Neural cell (in vitro differentiated cells): ENCODE data around the gene KDM3B. TPM values are rescaled to one million over a fixed set of nuclear protein-coding genes. Genes with fewer than 3 reads are reported as not detected.

Source experiments
- H2AFZ ChIP-seq: fragments of 200-600, 300-800 bp; sonication (generic), shearing (Covaris generic); 2 replicates; pipeline ENCODE4 v1.6.0; 2014; ENCODE audit warnings: low read depth, mild to moderate bottlenecking, antibody characterized with exemption, low read length, moderate library complexity
- H3F3A ChIP-seq: fragments of 200-600 bp; shearing (Covaris generic); 2 replicates; pipeline ENCODE4 v1.6.1; 2016; ENCODE audit warnings: mild to moderate bottlenecking, moderate library complexity, mixed read lengths, antibody characterized with exemption, low read length; ENCODE audit not compliant: insufficient read depth, poor library complexity, severe bottlenecking
- H3K27ac ChIP-seq: fragments of 200-600, 300-800 bp; sonication (generic), shearing (Covaris generic); 2 replicates; pipeline ENCODE4 v1.5.1; 2014; ENCODE audit warnings: mild to moderate bottlenecking, low read length, moderate library complexity
- H3K27me3 ChIP-seq: fragments of 300-800, 200-600 bp; sonication (generic), shearing (Covaris generic); 2 replicates; pipeline ENCODE4 v1.6.0; 2014; ENCODE audit warnings: mild to moderate bottlenecking, low read depth, low read length, moderate library complexity; ENCODE audit not compliant: insufficient read depth
- H3K36me3 ChIP-seq: fragments of 300-800, 200-600 bp; sonication (generic), shearing (Covaris generic); 2 replicates; pipeline ENCODE4 v1.5.1; 2014; ENCODE audit warnings: mild to moderate bottlenecking, antibody characterized with exemption, low read length, moderate library complexity; ENCODE audit not compliant: insufficient read depth
- H3K4me2 ChIP-seq: fragments of 300-800, 200-600 bp; sonication (generic), shearing (Covaris generic); 2 replicates; pipeline ENCODE4 v1.6.0; 2014; ENCODE audit warnings: mild to moderate bottlenecking, low read length
- H3K4me3 ChIP-seq: fragments of 300-800, 200-600 bp; sonication (generic), shearing (Covaris generic); 2 replicates; pipeline ENCODE4 v1.5.1; 2014; ENCODE audit warnings: mild to moderate bottlenecking, low read length, moderate library complexity
- H3K79me2 ChIP-seq: fragments of 200-600 bp; shearing (Covaris generic); replicated peaks from 2 replicates; pipeline ENCODE4 v1.6.0; 2014; ENCODE audit warnings: mild to moderate bottlenecking, low read length, moderate library complexity; ENCODE audit not compliant: insufficient read depth
- H3K9ac ChIP-seq: fragments of 300-800, 200-600 bp; sonication (generic), shearing (Covaris generic); 2 replicates; pipeline ENCODE4 v1.6.1; 2016; ENCODE audit warnings: mild to moderate bottlenecking, low read length, mixed read lengths
- H3K9me2 ChIP-seq: fragments of 200-600 bp; shearing (Covaris generic); 2 replicates; pipeline ENCODE4 v1.6.1; 2016; ENCODE audit warnings: mild to moderate bottlenecking, low read length, mixed read lengths; ENCODE audit not compliant: insufficient read depth
- H3K9me3 ChIP-seq: fragments of 200-600, 300-800 bp; sonication (generic), shearing (Covaris generic); 2 replicates; pipeline ENCODE4 v1.6.1; 2016; ENCODE audit warnings: mild to moderate bottlenecking, mixed run types, low read length, moderate library complexity, mixed read lengths
- H4K20me1 ChIP-seq: fragments of 200-600 bp; shearing (Covaris generic); 2 replicates; pipeline ENCODE4 v1.6.1; 2016; ENCODE audit warnings: mild to moderate bottlenecking, mixed run types; ENCODE audit not compliant: insufficient read depth
- EP300 ChIP-seq: fragments of 450-650 bp; conservative IDR thresholded peaks from 2 replicates; pipeline ENCODE4 v1.6.1; 2014; ENCODE audit warnings: antibody characterized with exemption, mild to moderate bottlenecking, moderate library complexity; ENCODE audit not compliant: poor library complexity, severe bottlenecking
- EZH2 ChIP-seq: fragments of 200-600, 300-800 bp; shearing (Covaris generic), sonication (generic); IDR thresholded peaks from 2 replicates; pipeline ENCODE4 v1.6.1; 2014; ENCODE audit warnings: antibody characterized with exemption, low read length, borderline replicate concordance, mild to moderate bottlenecking; ENCODE audit not compliant: insufficient read depth, poor library complexity, severe bottlenecking
- MXI1 ChIP-seq: fragments of 450-650 bp; conservative IDR thresholded peaks from 2 replicates; pipeline ENCODE4 v1.6.1; 2014; ENCODE audit warnings: antibody characterized with exemption, mild to moderate bottlenecking; ENCODE audit not compliant: poor library complexity, severe bottlenecking
- POLR2AphosphoS5 ChIP-seq: IDR thresholded peaks from 2 replicates; pipeline ENCODE4 v1.6.1; 2012
- RAD21 ChIP-seq: fragments of 450-650 bp; conservative IDR thresholded peaks from 2 replicates; pipeline ENCODE4 v1.6.1; 2014; ENCODE audit warnings: antibody characterized with exemption, mild to moderate bottlenecking, moderate library complexity
- SMC3 ChIP-seq: fragments of 450-650 bp; conservative IDR thresholded peaks from 2 replicates; pipeline ENCODE4 v1.6.1; 2014; ENCODE audit warnings: antibody characterized with exemption, mild to moderate bottlenecking, moderate library complexity; ENCODE audit not compliant: poor library complexity
- TAF1 ChIP-seq: IDR thresholded peaks from 2 replicates; pipeline ENCODE4 v1.6.1; 2012; ENCODE audit warnings: low read depth
- polyA plus RNA-seq: library from polyadenylated mRNA; depleted of rRNA; stranded (reverse); fragments of >200 nt; gene quantifications from 2 replicates; pipeline ENCODE4 v1.2.3, GENCODE V29; 2014
- TF ChIP-seq, protein P1 (sequence below): fragments of 450-650 bp; IDR thresholded peaks from 2 replicates; pipeline ENCODE4 v1.5.1; 2014; ENCODE audit warnings: antibody characterized with exemption, mild to moderate bottlenecking, moderate library complexity; ENCODE audit not compliant: poor library complexity, severe bottlenecking
- TF ChIP-seq, protein P2 (sequence below): IDR thresholded peaks from 2 replicates; pipeline ENCODE4 v1.6.1; 2012; ENCODE audit warnings: borderline replicate concordance

The KDM3B gene
- polyA plus RNA-seq, 1 donor from 2014 or later, result 58.7 TPM

DNA sequence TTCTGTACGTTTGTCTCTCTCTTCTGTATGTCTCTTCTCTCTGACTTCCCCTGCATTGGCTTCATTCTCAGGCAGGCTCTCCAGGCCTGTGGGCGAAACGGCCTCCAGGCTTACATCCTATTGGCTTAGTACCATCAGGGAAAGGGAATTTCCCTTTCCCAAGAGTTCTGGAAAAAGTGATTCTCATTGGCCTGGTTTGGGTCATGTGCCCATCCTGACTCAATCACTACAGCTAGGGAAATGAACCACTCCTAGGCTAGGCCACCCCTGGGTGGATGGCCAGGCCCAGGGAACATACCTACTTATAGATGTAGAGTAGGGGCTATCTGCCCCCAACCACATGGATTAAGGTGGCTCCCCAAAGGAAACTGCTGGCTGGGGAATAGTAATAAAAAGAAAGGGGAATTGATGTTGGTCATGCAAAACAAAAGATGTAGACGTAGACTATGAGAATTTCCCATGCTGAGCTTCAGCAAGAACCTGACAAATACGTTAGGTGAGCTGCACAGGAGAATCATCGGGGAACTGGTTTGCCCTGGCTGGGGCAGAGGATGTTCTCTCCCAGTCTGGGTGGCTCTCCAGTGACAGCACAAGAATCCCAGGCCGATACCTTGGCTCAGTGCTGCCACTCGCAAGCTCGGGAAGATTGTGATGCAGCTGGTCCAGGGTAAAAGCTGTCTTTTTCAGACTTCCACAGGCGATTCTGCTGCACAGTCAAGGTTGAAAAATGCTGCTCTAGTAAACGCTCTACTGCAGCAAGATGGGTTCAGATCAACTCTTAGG lies 109.0 kb downstream of the KDM3B start:
- Histone ChIP-seq H4K20me1 (peaks cover 4% of the 10 kb centered on the region), H3F3A (no peaks in the 10 kb centered on the region), H3K9me3 (no peaks in the 10 kb centered on the region), H3K9me2 (no peaks in the 10 kb centered on the region), H3K27ac (no peak overlapping the region), H3K36me3 (no peaks in the 10 kb centered on the region), H3K9ac (no peak overlapping the region), H2AFZ (no peak overlapping the region), H3K79me2 (no peaks in the 10 kb centered on the region), H3K27me3 (peaks cover 9% of the 10 kb centered on the region), H3K4me2 (no peak overlapping the region), H3K4me3 (no peak overlapping the region)
- TF ChIP-seq EP300 (no peak), TAF1 (no peak), EZH2 (no peak), MXI1 (no peak), SMC3 (no peak)
- TF ChIP-seq, protein P1, sequence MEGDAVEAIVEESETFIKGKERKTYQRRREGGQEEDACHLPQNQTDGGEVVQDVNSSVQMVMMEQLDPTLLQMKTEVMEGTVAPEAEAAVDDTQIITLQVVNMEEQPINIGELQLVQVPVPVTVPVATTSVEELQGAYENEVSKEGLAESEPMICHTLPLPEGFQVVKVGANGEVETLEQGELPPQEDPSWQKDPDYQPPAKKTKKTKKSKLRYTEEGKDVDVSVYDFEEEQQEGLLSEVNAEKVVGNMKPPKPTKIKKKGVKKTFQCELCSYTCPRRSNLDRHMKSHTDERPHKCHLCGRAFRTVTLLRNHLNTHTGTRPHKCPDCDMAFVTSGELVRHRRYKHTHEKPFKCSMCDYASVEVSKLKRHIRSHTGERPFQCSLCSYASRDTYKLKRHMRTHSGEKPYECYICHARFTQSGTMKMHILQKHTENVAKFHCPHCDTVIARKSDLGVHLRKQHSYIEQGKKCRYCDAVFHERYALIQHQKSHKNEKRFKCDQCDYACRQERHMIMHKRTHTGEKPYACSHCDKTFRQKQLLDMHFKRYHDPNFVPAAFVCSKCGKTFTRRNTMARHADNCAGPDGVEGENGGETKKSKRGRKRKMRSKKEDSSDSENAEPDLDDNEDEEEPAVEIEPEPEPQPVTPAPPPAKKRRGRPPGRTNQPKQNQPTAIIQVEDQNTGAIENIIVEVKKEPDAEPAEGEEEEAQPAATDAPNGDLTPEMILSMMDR, result no peak
- TF ChIP-seq, protein P2, sequence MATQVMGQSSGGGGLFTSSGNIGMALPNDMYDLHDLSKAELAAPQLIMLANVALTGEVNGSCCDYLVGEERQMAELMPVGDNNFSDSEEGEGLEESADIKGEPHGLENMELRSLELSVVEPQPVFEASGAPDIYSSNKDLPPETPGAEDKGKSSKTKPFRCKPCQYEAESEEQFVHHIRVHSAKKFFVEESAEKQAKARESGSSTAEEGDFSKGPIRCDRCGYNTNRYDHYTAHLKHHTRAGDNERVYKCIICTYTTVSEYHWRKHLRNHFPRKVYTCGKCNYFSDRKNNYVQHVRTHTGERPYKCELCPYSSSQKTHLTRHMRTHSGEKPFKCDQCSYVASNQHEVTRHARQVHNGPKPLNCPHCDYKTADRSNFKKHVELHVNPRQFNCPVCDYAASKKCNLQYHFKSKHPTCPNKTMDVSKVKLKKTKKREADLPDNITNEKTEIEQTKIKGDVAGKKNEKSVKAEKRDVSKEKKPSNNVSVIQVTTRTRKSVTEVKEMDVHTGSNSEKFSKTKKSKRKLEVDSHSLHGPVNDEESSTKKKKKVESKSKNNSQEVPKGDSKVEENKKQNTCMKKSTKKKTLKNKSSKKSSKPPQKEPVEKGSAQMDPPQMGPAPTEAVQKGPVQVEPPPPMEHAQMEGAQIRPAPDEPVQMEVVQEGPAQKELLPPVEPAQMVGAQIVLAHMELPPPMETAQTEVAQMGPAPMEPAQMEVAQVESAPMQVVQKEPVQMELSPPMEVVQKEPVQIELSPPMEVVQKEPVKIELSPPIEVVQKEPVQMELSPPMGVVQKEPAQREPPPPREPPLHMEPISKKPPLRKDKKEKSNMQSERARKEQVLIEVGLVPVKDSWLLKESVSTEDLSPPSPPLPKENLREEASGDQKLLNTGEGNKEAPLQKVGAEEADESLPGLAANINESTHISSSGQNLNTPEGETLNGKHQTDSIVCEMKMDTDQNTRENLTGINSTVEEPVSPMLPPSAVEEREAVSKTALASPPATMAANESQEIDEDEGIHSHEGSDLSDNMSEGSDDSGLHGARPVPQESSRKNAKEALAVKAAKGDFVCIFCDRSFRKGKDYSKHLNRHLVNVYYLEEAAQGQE, result no peak

DNA sequence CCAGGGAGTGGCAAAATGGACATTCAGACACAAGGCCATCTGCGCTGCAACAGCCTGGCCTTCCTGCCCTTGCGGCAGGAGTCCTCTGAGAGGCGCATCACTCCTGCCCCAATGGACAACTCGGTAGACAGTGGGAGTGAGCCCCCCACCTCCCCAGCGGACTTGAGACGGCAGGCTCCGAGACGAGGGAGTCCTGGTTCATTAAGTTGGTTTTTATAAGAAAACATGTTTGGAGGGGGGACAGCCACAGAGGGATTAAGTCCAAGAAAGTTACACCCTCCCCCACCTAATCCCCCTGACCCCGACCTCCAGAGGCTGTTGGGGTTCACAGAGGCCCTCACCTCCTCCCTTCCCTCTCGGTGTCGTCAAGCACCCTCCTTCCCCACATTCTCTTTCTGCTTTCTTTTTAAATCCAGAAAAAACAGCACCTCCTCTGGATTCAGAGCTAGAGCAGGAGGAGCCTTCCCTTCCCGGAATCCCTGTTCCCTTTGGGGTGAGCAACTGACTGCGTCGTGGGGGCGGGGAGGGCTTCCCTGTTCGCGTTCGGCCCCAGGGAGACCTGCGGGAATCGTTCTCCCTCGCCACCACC lies 111.0 kb downstream of the KDM3B start:
- no peaks in the 10 kb centered on the region for H3K9me3 ChIP-seq
- H3K9me2 ChIP-seq, result no peaks in the 10 kb centered on the region
- no peak overlapping the region for H2AFZ ChIP-seq
- H3K79me2 ChIP-seq, result no peaks in the 10 kb centered on the region
- TF ChIP-seq, protein P2, result no peak
- TF ChIP-seq, protein P1, result no peak
- TF ChIP-seq EP300 (no peak), RAD21 (no peak), TAF1 (no peak), POLR2AphosphoS5 (no peak), EZH2 (no peak), SMC3 (no peak), MXI1 (no peak)
- H4K20me1 ChIP-seq, result peaks cover 4% of the 10 kb centered on the region
- H3K27ac ChIP-seq, result peak overlapping the region; percentile 99
- no peaks in the 10 kb centered on the region for H3F3A ChIP-seq
- peak overlapping the region; percentile 66 for H3K4me2 ChIP-seq
- peaks cover 23% of the 10 kb centered on the region for H3K27me3 ChIP-seq
- no peaks in the 10 kb centered on the region for H3K36me3 ChIP-seq
- peak overlapping the region; percentile 99 for H3K9ac ChIP-seq
- H3K4me3 ChIP-seq, result peak overlapping the region; percentile 84
